ENCODE measurements around the gene IRF6. TPM values are rescaled to one million over a fixed set of nuclear protein-coding genes. Genes with fewer than 3 reads are reported as not detected.

Gene IRF6
- polyA plus RNA-seq, 1 of the 3 experiments (the other 2 are of a cell fraction) = 0.94 TPM

DNA sequence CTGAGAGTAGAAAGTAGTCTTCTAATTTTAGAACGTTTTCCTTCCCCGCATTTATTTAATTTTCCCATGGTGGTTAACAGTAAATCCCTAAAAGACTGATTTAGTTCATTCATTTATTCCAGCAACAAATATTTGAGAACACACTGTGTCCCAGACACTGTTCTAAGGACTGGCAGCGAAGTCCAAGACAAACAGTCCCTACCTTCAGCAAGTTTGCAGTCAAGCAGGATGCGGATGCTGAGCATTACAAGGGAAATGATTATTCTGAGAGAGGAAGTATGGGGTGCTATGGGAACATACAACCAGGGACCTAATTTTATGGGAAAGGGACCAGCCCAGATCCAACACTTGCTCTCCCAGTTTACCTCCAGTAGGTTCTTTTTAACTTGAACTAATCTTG is 20.4 kb downstream of the IRF6 start:
- no peaks in the 10 kb centered on the region for H3F3A ChIP-seq (replicated peaks; ENCODE audit: insufficient read depth)
- peaks cover 13 to 18% of the 10 kb centered on the region in 2 experiments; a peak in 3 of 4 replicates for H3K4me1 ChIP-seq (ENCODE audit: control insufficient read depth in 1 of 2, insufficient read depth in 2 of 2, low read depth in 1 of 2, low read length in 1 of 2)
- no peaks in the 10 kb centered on the region for H4K20me1 ChIP-seq (ENCODE audit: insufficient read depth)
- TF ChIP-seq ELF1 (IDR thresholded peaks at IDR 0.05) (no peak), EP300 (IDR thresholded peaks at IDR 0.05; ENCODE audit: borderline replicate concordance in 1 of 2, low read depth in 1 of 2, low read length in 1 of 2) (no peak), SIN3A (IDR thresholded peaks at IDR 0.05; ENCODE audit: borderline replicate concordance, low read depth, low read length) (no peak), FOSL2 (IDR thresholded peaks at IDR 0.05; ENCODE audit: borderline replicate concordance, low read depth) (no peak), FOXJ3 (CRISPR knock-in tag; IDR thresholded peaks at IDR 0.05) (no peak), SMC3 (IDR thresholded peaks at IDR 0.05; ENCODE audit: low read depth, low read length) (no peak), TCF12 (IDR thresholded peaks at IDR 0.05) (no peak), RAD21 (IDR thresholded peaks at IDR 0.05; ENCODE audit: low read length) (no peak), MEF2A (IDR thresholded peaks at IDR 0.05; ENCODE audit: borderline replicate concordance, low read depth) (no peak), JUND (IDR thresholded peaks at IDR 0.05) (no peak), NRF1 (IDR thresholded peaks at IDR 0.05; ENCODE audit: low read depth, low read length) (no peak)
- TF ChIP-seq, protein P1, sequence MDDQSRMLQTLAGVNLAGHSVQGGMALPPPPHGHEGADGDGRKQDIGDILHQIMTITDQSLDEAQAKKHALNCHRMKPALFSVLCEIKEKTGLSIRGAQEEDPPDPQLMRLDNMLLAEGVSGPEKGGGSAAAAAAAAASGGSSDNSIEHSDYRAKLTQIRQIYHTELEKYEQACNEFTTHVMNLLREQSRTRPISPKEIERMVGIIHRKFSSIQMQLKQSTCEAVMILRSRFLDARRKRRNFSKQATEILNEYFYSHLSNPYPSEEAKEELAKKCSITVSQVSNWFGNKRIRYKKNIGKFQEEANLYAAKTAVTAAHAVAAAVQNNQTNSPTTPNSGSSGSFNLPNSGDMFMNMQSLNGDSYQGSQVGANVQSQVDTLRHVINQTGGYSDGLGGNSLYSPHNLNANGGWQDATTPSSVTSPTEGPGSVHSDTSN (IDR thresholded peaks at IDR 0.05) = no peak
- H3K9me2 ChIP-seq = no peaks in the 10 kb centered on the region
- H3K27ac ChIP-seq (ENCODE audit: low read depth in 2 of 2, low read length in 1 of 2) = no peak overlapping the region; a peak in 1 of 4 replicates
- H3K9ac ChIP-seq = no peak overlapping the region
- ChIA-PET CTCF (interaction anchor here (1.0 to 1.8 kb wide), 4 partner anchors 12 to 42 kb away, joined by 4 to 6 read pairs (median 5); partner anchors contain the start of gene UTP25), POLR2A (no interaction called here)
- no peak overlapping the region for H2AFZ ChIP-seq (ENCODE audit: low read depth)
- no peak for DNase-seq
- 95% methylated on average over 4 of the region's 4 CpGs for WGBS (ENCODE audit: low lambda C conversion rate)
- peaks cover 13 to 19% of the 10 kb centered on the region in 2 experiments for H3K36me3 ChIP-seq (replicated peaks in 1 of 2; ENCODE audit: control insufficient read depth in 1 of 2, insufficient read depth in 2 of 2, low read length in 1 of 2)
- no peaks in the 10 kb centered on the region for H3K9me3 ChIP-seq
- H3K4me2 ChIP-seq = no peak overlapping the region
- H3K4me3 ChIP-seq (ENCODE audit: low read depth in 2 of 2, low read length in 1 of 2) = no peak overlapping the region
- peaks cover 24% of the 10 kb centered on the region for H3K79me2 ChIP-seq (ENCODE audit: insufficient read depth)
- no peaks in the 10 kb centered on the region for H3K27me3 ChIP-seq (ENCODE audit: insufficient read depth)

GRCh38 chr1:209784265-209785169 is 21.4 kb downstream of the IRF6 start, which contains the start of gene C1orf74:
TSS of gene C1orf74 (minus strand) at chr1:209784559. CDS start at chr1:209783634, 925 bp downstream.
- H4K20me1 ChIP-seq (ENCODE audit: insufficient read depth) = no peaks in the 10 kb centered on the region
- H2AFZ ChIP-seq (ENCODE audit: low read depth) = peak within 1 kb of the TSS; percentile 89
- peak within 1 kb of the TSS; percentile 75 to 81 for H3K4me3 ChIP-seq (ENCODE audit: low read depth in 2 of 2, low read length in 1 of 2)
- H3K4me1 ChIP-seq (ENCODE audit: control insufficient read depth in 1 of 2, insufficient read depth in 2 of 2, low read depth in 1 of 2, low read length in 1 of 2) = peaks cover 7 to 18% of the 10 kb centered on the region in 2 experiments; a peak in 3 of 4 replicates
- peaks cover 24% of the 10 kb centered on the region for H3K79me2 ChIP-seq (ENCODE audit: insufficient read depth)
- peak within 1 kb of the TSS; percentile 84 to 91 for H3K27ac ChIP-seq (ENCODE audit: low read depth in 2 of 2, low read length in 1 of 2)
- H3K4me2 ChIP-seq = peak within 1 kb of the TSS; percentile 93
- ChIA-PET CTCF (interaction anchor here (0.8 to 1.6 kb wide), 5 partner anchors 12 to 87 kb away, joined by 3 to 10 read pairs (median 3); no protein-coding TSS in a partner anchor), POLR2A (interaction anchor here (0.7 to 2.1 kb wide), 8 partner anchors 16 to 1100 kb away, joined by 3 to 6 read pairs (median 4); partner anchors contain the start of gene UTP25)
- 5% methylated on average over 48 of the region's 48 CpGs for WGBS (ENCODE audit: low lambda C conversion rate)
- H3K36me3 ChIP-seq (replicated peaks in 1 of 2; ENCODE audit: control insufficient read depth in 1 of 2, insufficient read depth in 2 of 2, low read length in 1 of 2) = peaks cover 15 to 19% of the 10 kb centered on the region in 2 experiments
- no peaks in the 10 kb centered on the region for H3K9me3 ChIP-seq
- H3K9me2 ChIP-seq = no peaks in the 10 kb centered on the region
- peak within 1 kb of the TSS; percentile 97 for H3K9ac ChIP-seq
- no peaks in the 10 kb centered on the region for H3K27me3 ChIP-seq (ENCODE audit: insufficient read depth)
- no peaks in the 10 kb centered on the region for H3F3A ChIP-seq (replicated peaks; ENCODE audit: insufficient read depth)
- DNase-seq = peak; percentile 97
- TF ChIP-seq FOSL2 (IDR thresholded peaks at IDR 0.05; ENCODE audit: borderline replicate concordance, low read depth) = peak; percentile 3; the same call in 1 of the 2 replicates
- no peak for TF ChIP-seq MEF2A (IDR thresholded peaks at IDR 0.05; ENCODE audit: borderline replicate concordance, low read depth)
- no peak for TF ChIP-seq EZH2phosphoT487 (IDR thresholded peaks at IDR 0.05; ENCODE audit: borderline replicate concordance, low read depth)
- peak; percentile 35; the same call in 1 of the 2 replicates for TF ChIP-seq TCF12 (IDR thresholded peaks at IDR 0.05)
- peak; percentile 98 for TF ChIP-seq ZBTB33 (IDR thresholded peaks at IDR 0.05; ENCODE audit: borderline replicate concordance, low read depth)
- peak; percentile 94 for TF ChIP-seq NRF1 (IDR thresholded peaks at IDR 0.05; ENCODE audit: low read depth, low read length)
- TF ChIP-seq POLR2AphosphoS5 (IDR thresholded peaks at IDR 0.05; ENCODE audit: low read depth, low read length) = peak; percentile 98
- TF ChIP-seq, protein P2, sequence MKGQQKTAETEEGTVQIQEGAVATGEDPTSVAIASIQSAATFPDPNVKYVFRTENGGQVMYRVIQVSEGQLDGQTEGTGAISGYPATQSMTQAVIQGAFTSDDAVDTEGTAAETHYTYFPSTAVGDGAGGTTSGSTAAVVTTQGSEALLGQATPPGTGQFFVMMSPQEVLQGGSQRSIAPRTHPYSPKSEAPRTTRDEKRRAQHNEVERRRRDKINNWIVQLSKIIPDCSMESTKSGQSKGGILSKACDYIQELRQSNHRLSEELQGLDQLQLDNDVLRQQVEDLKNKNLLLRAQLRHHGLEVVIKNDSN (IDR thresholded peaks at IDR 0.05; ENCODE audit: borderline replicate concordance, low read depth) = no peak
- TF ChIP-seq, protein P3, sequence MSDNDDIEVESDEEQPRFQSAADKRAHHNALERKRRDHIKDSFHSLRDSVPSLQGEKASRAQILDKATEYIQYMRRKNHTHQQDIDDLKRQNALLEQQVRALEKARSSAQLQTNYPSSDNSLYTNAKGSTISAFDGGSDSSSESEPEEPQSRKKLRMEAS (IDR thresholded peaks at IDR 0.05; ENCODE audit: low read depth) = peak; percentile 95
- TF ChIP-seq, protein P4, sequence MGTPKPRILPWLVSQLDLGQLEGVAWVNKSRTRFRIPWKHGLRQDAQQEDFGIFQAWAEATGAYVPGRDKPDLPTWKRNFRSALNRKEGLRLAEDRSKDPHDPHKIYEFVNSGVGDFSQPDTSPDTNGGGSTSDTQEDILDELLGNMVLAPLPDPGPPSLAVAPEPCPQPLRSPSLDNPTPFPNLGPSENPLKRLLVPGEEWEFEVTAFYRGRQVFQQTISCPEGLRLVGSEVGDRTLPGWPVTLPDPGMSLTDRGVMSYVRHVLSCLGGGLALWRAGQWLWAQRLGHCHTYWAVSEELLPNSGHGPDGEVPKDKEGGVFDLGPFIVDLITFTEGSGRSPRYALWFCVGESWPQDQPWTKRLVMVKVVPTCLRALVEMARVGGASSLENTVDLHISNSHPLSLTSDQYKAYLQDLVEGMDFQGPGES (IDR thresholded peaks at IDR 0.05; ENCODE audit: low read depth, low read length) = no peak
- peak; percentile 99 for TF ChIP-seq CHD2 (IDR thresholded peaks at IDR 0.05; ENCODE audit: low read length, partially characterized antibody)
- TF ChIP-seq GABPA (IDR thresholded peaks at IDR 0.05; ENCODE audit: low read depth) = peak; percentile 96
- peak; percentile 72; the same call in 1 of the 2 replicates for TF ChIP-seq SIN3A (IDR thresholded peaks at IDR 0.05; ENCODE audit: borderline replicate concordance, low read depth, low read length)
- TF ChIP-seq FOXJ3 (CRISPR knock-in tag; IDR thresholded peaks at IDR 0.05) = no peak
